Left lung (tissue), 10 donors: ENCODE results near the gene CMTM6. TPM values are rescaled to one million over a fixed set of nuclear protein-coding genes. Genes with fewer than 3 reads are reported as not detected.
"Not testable (repeated sequence)": the region's sequence is repeated elsewhere in the genome, so short reads cannot be mapped to it uniquely, and the experiment has no call there.

ENCODE experiments used
- ATAC-seq: fragments of 200-7000 bp; cut with Tn5 transposase; one replicate; pipeline ENCODE4 v1.9.1; 2020; ENCODE audit warnings: moderate library complexity
- DNase-seq, 4 donors: peaks; one replicate each; pipeline ENCODE4 v3.0.0-alpha.2; 2013 to 2020
- H3K27ac ChIP-seq, 2 donors: fragments of 200-600 bp; sonication (generic) in 1 of 2; one replicate each; pipeline versions ENCODE4 v1.5.0 to v1.8.0; 2020 to 2021
- H3K27me3 ChIP-seq, 2 donors: fragments of 200-600 bp; sonication (generic) in 1 of 2; one replicate each; pipeline versions ENCODE4 v1.5.0 to v1.8.0; 2020 to 2021
- H3K36me3 ChIP-seq, 2 donors: fragments of 200-600 bp; sonication (generic) in 1 of 2; one replicate each; pipeline versions ENCODE4 v1.5.0 to v1.8.0; 2020 to 2021
- H3K4me1 ChIP-seq, 2 donors: fragments of 200-600 bp; one replicate each; pipeline ENCODE4 v1.8.0; 2021
- H3K4me3 ChIP-seq, 2 donors: fragments of 200-600 bp; sonication (generic) in 1 of 2; one replicate each; pipeline versions ENCODE4 v1.5.0 to v1.8.0; 2020 to 2021; ENCODE audit warnings: mild to moderate bottlenecking in 1 of 2
- H3K9me3 ChIP-seq, 2 donors: fragments of 200-600 bp; sonication (generic) in 1 of 2; one replicate each; pipeline versions ENCODE4 v1.5.0 to v1.8.0; 2020 to 2021
- CTCF ChIP-seq, 2 donors: fragments of 200-600 bp; sonication (generic) in 1 of 2; IDR thresholded peaks; one replicate each; pipeline versions ENCODE4 v1.5.0 to v1.8.0; 2021; ENCODE audit warnings: antibody characterized with exemption in 2 of 2
- intact Hi-C, 2 donors: fragments of 100-400 bp; cut with DNase I; formaldehyde crosslinking; loops; one replicate each; pipeline versions ENCODE4 v1.11.2 to v1.14.2; 2022
- polyA plus RNA-seq, 6 donors: library from polyadenylated mRNA; unstranded; fragments of 120-200 nt; gene quantifications; one replicate each; pipeline ENCODE4 v1.2.1, GENCODE V29; 2013; ENCODE audit not compliant: insufficient read length in 6 of 6
- total RNA-seq, 2 donors: library from RNA; stranded (reverse); fragmentation: NEBNext Ultra II Directional; extraction: Animal tissue kit (Norgen Biotek cat#: 25700); gene quantifications; one replicate each; pipeline ENCODE4 v1.2.1, GENCODE V29; 2021
- donor health status: DM: no; HTN: yes; CAD: no.
- donor health status: DM: no; HTN: no; CAD: no.

The CMTM6 gene
- total and polyA plus RNA-seq, 8 donors, result 67.9 to 91.2 (median 75.0) TPM

GRCh38 chr3:32481791-32482631 lies 20.6 kb downstream of the CMTM6 start:
- intact Hi-C loops, result no loop called here
- Histone ChIP-seq H3K27me3 (no peaks in the 10 kb centered on the region), H3K4me1 (peaks cover 0 to 34% of the 10 kb centered on the region in 2 donors), H3K27ac (no peak overlapping the region), H3K36me3 (peaks cover 0 to 49% of the 10 kb centered on the region in 2 donors), H3K9me3 (no peaks in the 10 kb centered on the region), H3K4me3 (no peak overlapping the region)
- ATAC-seq (no peak), DNase-seq (no peak)
- TF ChIP-seq CTCF (IDR thresholded peaks at IDR 0.05), result no peak

DNA sequence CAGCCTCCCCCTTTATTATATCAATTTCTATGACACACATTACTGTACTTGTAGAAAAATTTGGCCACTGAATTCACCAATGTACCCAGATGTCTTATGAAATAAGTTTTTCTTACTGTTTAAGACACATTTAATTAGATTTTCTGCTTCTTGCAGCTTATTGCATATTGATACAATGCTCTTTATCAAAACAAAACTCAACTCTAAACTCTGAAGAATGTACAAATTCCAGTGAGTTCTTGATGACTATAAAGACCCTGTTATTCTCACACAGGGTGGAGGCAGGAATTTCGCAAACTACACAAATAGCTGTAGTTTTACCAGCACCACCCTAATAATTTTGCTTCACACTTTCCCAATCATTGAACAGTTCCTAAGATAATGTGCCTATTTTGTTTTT lies 22.0 kb downstream of the CMTM6 start:
- Histone ChIP-seq H3K9me3 (no peaks in the 10 kb centered on the region), H3K4me1 (peaks cover 0 to 33% of the 10 kb centered on the region in 2 donors), H3K4me3 (no peak overlapping the region), H3K36me3 (peaks cover 0 to 40% of the 10 kb centered on the region in 2 donors), H3K27me3 (no peaks in the 10 kb centered on the region), H3K27ac (no peak overlapping the region)
- intact Hi-C loops, result no loop called here
- ATAC-seq (no peak), DNase-seq (no peak)
- no peak for TF ChIP-seq CTCF (IDR thresholded peaks at IDR 0.05)

DNA sequence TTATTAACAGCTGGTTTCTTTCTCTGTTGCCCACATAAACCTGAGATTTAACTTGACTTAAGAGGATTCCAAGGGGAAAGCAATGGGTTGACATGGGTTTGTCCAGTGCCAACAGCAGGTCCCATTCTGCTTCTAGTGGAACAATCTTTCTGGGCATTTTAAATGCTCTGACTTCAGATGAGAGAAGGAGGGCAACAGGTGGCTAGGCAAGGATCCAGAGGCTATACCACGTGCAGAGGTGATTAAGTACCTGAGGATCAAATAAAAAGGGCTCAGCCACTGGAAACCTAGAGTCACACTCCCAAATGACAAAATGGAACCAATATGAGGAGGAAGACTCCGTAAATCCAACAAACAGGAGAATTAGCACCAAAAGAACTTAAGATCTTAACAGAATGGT lies 28.5 kb downstream of the CMTM6 start:
- H3K27me3 ChIP-seq, result no peaks in the 10 kb centered on the region
- intact Hi-C loops, result no loop called here
- no peak overlapping the region for H3K27ac ChIP-seq
- no peak for TF ChIP-seq CTCF (IDR thresholded peaks at IDR 0.05)
- H3K4me1 ChIP-seq, result peaks cover 0 to 40% of the 10 kb centered on the region in 2 donors
- ATAC-seq (no peak), DNase-seq (no peak)
- no peak overlapping the region for H3K4me3 ChIP-seq
- peaks cover 0 to 14% of the 10 kb centered on the region in 2 donors for H3K36me3 ChIP-seq
- H3K9me3 ChIP-seq, result no peaks in the 10 kb centered on the region

GRCh38 chr3:32472151-32472550 lies 30.5 kb downstream of the CMTM6 start:
- peaks cover 0 to 55% of the 10 kb centered on the region in 2 donors for H3K4me1 ChIP-seq
- H3K9me3 ChIP-seq, H3K4me3 ChIP-seq, intact Hi-C loops, DNase-seq, H3K27ac ChIP-seq, ATAC-seq, H3K27me3 ChIP-seq: not testable (repeated sequence)
- H3K36me3 ChIP-seq, result peaks cover 0 to 18% of the 10 kb centered on the region in 2 donors

DNA sequence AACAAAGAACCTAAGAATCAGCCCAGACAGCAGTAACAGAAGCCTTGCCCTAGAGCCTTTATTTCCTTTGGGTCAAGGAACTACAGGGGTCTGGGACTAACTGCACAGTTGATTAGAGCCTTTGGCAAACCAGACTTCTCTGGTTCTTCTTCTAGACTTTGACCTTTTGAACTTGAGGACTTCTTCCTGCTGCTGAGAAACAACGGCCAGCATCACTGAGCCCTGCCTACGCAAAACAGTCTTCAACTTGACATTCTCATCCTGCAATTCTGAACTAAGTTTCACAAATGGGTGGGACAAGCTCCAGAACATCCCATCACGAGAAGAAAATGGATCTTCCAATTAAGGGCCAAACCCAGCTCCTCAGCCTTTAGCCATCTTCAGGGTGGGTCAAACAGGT lies 31.4 kb downstream of the CMTM6 start:
- H3K27me3 ChIP-seq, result no peaks in the 10 kb centered on the region
- intact Hi-C loops, result no loop called here

More for the DNA sequence above, 31.4 kb downstream of the CMTM6 start:
- Histone ChIP-seq H3K4me1 (peaks cover 0 to 60% of the 10 kb centered on the region in 2 donors), H3K4me3 (no peak overlapping the region), H3K27ac (peak overlapping the region in 1 of 2 donors; percentile 61), H3K36me3 (peaks cover 0 to 18% of the 10 kb centered on the region in 2 donors), H3K9me3 (no peaks in the 10 kb centered on the region)
- ATAC-seq, result no peak
- TF ChIP-seq CTCF (IDR thresholded peaks at IDR 0.05), result no peak
- DNase-seq, result no peak
